HL-60 (cell line): ENCODE data around the gene DYNC1LI2.

Experiments used
- GABPA ChIP-seq: IDR thresholded peaks from 2 replicates; pipeline ENCODE4 v1.6.1; 2012; ENCODE audit warnings: low read depth
- POLR2AphosphoS5 ChIP-seq: IDR thresholded peaks from 2 replicates; pipeline ENCODE4 v1.6.1; 2012; ENCODE audit warnings: low read depth
- SPI1 ChIP-seq: IDR thresholded peaks from 2 replicates; pipeline ENCODE4 v1.6.1; 2012; ENCODE audit warnings: low read depth, mild to moderate bottlenecking, borderline replicate concordance
- TF ChIP-seq, protein P1 (sequence below): IDR thresholded peaks from one replicate; pipeline ENCODE4 v1.5.1; 2011; ENCODE audit warnings: low read length, control low read depth, inconsistent platforms; ENCODE audit not compliant: insufficient read depth
- TF ChIP-seq, protein P2 (sequence below): IDR thresholded peaks from 2 replicates; pipeline ENCODE4 v1.6.1; 2012; ENCODE audit warnings: low read depth; ENCODE audit not compliant: insufficient replicate concordance

DNA sequence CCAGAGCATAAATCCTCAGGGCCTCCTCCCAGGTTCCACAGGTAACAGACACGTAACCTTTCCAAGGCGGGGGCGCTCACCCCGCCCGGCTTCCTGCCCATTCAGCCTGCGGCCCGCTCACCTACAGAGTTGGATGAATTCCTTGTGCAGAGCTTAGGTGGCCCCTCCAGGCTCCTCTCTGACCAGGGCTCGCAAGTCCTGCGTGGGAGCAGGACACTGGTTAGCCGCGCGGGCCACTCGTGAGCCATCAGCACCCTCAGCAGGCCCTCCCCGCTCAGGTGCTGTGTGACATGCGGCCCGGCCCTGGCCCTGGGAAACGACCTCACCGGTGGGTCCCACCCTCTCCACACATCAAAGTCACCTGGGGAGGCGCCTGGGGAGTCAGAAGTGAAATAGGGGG, 49.4 kb upstream of the DYNC1LI2 start:
- TF ChIP-seq, protein P1, sequence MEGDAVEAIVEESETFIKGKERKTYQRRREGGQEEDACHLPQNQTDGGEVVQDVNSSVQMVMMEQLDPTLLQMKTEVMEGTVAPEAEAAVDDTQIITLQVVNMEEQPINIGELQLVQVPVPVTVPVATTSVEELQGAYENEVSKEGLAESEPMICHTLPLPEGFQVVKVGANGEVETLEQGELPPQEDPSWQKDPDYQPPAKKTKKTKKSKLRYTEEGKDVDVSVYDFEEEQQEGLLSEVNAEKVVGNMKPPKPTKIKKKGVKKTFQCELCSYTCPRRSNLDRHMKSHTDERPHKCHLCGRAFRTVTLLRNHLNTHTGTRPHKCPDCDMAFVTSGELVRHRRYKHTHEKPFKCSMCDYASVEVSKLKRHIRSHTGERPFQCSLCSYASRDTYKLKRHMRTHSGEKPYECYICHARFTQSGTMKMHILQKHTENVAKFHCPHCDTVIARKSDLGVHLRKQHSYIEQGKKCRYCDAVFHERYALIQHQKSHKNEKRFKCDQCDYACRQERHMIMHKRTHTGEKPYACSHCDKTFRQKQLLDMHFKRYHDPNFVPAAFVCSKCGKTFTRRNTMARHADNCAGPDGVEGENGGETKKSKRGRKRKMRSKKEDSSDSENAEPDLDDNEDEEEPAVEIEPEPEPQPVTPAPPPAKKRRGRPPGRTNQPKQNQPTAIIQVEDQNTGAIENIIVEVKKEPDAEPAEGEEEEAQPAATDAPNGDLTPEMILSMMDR, result no peak
- TF ChIP-seq POLR2AphosphoS5, result no peak
- TF ChIP-seq, protein P2, sequence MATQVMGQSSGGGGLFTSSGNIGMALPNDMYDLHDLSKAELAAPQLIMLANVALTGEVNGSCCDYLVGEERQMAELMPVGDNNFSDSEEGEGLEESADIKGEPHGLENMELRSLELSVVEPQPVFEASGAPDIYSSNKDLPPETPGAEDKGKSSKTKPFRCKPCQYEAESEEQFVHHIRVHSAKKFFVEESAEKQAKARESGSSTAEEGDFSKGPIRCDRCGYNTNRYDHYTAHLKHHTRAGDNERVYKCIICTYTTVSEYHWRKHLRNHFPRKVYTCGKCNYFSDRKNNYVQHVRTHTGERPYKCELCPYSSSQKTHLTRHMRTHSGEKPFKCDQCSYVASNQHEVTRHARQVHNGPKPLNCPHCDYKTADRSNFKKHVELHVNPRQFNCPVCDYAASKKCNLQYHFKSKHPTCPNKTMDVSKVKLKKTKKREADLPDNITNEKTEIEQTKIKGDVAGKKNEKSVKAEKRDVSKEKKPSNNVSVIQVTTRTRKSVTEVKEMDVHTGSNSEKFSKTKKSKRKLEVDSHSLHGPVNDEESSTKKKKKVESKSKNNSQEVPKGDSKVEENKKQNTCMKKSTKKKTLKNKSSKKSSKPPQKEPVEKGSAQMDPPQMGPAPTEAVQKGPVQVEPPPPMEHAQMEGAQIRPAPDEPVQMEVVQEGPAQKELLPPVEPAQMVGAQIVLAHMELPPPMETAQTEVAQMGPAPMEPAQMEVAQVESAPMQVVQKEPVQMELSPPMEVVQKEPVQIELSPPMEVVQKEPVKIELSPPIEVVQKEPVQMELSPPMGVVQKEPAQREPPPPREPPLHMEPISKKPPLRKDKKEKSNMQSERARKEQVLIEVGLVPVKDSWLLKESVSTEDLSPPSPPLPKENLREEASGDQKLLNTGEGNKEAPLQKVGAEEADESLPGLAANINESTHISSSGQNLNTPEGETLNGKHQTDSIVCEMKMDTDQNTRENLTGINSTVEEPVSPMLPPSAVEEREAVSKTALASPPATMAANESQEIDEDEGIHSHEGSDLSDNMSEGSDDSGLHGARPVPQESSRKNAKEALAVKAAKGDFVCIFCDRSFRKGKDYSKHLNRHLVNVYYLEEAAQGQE, result no peak
- TF ChIP-seq GABPA, result no peak
- TF ChIP-seq SPI1, result no peak
